GM18502 (cell line): Measurements from ENCODE around the gene ZNF14.
"Not testable (repeated sequence)": the region's sequence is repeated elsewhere in the genome, so short reads cannot be mapped to it uniquely, and the experiment has no call there.

Experiments
- ATAC-seq: cut with Tn5 transposase; IDR thresholded peaks from one replicate; pipeline ENCODE4 v1.9.1; 2021; ENCODE audit warnings: mild to moderate bottlenecking; ENCODE audit not compliant: unreplicated experiment, poor library complexity

ZNF14 gene

DNA sequence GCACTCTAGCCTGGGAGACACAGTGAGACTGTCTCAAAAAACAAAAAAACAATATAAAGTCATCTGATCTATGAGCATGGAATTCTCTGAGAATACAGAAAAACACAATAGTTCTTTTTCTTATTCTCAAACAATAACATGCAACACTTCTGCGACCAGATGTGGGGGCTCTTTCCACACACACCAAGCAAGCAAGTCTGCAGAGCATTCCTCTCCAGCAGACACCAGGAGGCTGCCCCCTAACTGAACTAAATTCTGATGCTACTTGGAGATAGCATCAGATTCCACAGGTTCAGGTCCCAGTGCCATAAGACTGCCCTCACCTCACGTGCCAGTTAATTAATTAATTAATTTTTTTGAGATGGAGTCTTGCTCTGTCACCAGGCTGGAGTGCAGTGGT, 36.5 kb downstream of the ZNF14 start:
- ATAC-seq: no peak

GRCh38 chr19:19691683-19692082, 41.2 kb downstream of the ZNF14 start:
- no peak for ATAC-seq

GRCh38 chr19:19689023-19689422, 43.9 kb downstream of the ZNF14 start:
- not testable (repeated sequence) for ATAC-seq

DNA sequence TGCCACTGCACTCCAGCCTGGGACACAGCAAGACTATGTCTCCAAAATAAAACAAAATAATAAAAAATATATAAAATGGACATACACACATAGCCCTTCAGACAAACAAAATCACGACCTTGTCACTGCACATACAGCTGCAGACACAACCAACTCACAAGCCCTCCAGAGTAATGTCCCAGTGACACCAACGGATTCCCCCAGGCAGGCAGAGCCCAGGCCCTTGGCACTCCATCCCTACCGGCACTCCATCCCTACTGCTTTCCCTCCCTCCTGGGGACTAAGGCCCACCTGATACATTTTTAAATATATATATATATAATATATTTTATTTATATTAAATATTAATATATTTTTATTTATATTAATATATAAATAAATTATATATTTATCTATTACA, 45.8 kb downstream of the ZNF14 start:
- ATAC-seq: no peak

- ATAC-seq: no peak
Measured at GRCh38 chr19:19686580-19686979, 46.3 kb downstream of the ZNF14 start.

- ATAC-seq: not testable (repeated sequence)
Measured at GRCh38 chr19:19686119-19686518, 46.8 kb downstream of the ZNF14 start.

DNA sequence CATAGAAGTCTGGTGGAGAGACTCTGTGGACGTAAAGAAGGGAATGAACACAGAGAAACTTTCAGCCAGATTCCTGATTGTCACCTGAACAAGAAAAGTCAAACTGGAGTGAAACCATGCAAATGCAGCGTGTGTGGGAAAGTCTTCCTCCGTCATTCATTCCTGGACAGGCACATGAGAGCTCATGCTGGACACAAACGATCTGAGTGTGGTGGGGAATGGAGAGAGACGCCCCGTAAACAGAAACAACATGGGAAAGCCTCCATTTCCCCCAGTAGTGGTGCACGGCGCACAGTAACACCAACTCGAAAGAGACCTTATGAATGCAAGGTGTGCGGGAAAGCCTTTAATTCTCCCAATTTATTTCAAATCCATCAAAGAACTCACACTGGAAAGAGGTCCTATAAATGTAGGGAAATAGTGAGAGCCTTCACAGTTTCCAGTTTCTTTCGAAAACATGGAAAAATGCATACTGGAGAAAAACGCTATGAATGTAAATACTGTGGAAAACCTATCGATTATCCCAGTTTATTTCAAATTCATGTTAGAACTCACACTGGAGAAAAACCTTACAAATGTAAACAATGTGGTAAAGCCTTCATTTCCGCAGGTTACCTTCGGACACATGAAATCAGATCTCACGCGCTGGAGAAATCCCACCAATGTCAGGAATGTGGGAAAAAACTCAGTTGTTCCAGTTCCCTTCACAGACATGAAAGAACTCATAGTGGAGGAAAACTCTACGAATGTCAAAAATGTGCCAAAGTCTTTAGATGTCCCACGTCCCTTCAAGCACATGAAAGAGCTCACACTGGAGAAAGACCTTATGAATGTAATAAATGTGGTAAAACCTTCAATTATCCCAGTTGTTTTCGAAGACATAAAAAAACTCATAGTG, 53.5 kb downstream of the ZNF14 start:
- no peak for ATAC-seq

DNA sequence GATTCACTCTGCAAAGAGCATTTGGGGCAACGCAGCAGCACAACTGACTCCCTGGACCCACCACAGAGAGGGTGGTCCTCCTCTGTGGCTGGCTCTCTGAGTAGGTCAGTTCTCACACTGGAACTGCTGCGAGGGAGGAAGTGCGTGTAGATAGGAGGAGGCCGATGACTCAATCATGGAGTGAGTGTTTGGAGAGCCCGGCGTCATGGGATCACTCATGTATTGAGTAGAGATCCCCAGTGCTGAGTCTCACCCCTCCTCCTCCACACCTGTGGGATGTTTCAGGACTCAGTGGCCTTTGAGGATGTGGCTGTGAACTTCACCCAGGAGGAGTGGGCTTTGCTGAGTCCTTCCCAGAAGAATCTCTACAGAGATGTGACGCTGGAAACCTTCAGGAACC, 55.3 kb downstream of the ZNF14 start:
- no peak for ATAC-seq

DNA sequence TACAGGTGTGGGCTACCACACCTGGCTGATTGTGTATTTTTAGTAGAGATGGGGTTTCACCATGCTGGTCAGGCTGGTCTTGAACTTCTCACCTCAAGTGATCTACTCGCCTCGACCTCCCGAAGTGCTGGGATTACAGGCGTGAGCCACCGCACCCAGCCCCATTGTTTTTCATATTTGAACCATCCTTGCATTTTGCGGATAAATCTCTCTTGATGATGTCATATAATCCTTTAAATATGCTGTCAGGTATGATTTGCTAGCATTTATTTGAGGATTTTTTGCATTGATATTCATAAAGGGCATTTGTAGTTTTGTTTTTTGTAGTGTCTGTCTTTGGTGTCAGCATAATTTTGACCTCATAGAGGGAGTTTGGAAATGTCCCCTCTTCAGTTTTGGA, 58.6 kb downstream of the ZNF14 start:
- no peak for ATAC-seq

DNA sequence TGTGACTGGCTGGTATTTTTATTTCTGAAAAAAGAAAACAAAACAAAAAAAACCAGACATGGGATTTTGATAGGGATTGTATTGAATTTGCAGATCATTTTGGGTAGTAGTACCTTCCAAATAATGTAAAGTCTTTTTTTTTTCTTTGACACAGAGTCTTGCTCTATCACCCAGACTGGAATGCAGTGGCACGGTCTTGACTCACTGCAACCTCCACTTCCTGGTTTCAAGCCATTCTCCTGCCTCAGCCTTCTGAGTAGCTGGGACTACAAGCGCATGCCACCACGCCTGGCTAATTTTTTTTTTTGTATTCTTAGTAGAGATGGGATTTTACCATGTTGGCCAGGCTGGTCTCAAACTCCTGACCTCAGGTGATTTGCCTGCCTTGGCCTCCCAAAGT, 60.1 kb downstream of the ZNF14 start:
- no peak for ATAC-seq

DNA sequence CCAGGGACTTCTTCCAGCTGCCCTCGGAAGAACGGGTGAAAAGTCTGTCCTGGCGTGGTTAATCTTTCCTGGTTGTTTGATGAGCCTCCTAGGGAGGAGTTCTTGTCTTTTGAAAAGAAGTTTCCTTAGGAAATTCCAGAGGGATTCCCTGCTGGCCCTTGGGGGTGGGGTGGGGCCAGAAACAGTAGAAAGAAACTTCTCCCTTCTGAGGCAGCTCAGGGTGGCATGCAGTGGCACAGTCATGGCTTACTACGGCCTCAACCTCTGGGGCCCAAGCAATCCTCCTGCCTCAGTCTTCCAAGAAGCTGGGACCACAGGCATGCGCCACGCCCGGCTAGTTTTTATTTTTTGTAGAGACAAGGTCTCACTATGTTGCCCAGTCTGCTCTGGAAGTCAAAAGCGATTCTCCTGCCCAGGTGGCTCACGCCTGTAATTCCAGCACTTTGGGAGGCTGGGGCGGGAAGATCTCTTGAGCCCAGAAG, 62.8 kb downstream of the ZNF14 start:
- no peak for ATAC-seq

GRCh38 chr19:19668230-19669012, 64.5 kb downstream of the ZNF14 start, which contains the start of gene ZNF101:
ZNF101 (plus strand) TSS chr19:19668839; CDS start chr19:19668964, 125 bp downstream.
- peak; percentile 70 for ATAC-seq

GRCh38 chr19:19665420-19665948, 67.4 kb downstream of the ZNF14 start:
- not testable (repeated sequence) for ATAC-seq

DNA sequence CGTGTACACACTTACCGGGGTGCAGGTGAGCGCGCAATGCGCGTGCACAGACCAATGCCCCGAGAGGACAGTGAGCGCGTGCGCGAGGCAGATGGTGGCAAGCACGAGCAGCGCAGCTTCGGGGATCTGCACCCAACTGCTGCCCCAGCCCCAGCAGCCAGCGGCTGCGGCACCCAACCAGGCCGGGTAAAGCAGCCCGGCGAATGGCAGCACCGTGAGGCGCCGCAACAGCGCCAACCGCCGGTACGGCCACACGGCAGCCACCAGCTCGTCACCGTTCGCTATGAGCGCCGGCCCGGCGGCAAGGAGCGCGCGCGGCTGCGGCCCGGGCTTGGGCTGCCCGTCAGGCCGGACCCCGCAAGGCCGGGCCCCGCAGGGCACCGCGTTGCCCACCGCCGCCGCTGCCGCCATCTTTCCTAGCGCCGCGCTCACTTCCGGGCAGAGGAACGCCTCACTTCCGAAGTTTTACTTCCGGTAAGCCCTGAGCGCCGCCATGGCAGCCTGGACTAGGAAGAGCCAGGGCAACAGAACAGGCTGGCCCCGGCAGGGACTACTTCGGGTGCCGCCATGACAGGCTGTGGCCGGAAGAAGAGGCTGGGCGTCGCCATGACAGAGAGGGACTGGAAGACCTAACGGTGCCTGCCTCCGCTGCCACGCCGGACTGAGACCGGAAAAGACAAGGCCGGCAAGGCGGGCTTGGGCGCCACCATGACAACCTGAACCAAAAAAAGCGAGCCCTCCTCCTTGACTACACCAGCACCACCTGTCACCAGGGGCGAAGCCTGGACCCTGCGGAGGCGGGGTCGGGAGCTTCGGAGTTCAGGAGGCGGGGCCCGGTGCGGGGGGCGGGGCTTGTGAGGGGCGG, 69.4 kb downstream of the ZNF14 start, which contains the start of gene ATP13A1:
Gene ATP13A1, minus strand, starts transcription at position 421 of the 865 bp plus-strand sequence. Its CDS starts 10 bp downstream, at position 411.
- peak; percentile 76 for ATAC-seq

DNA sequence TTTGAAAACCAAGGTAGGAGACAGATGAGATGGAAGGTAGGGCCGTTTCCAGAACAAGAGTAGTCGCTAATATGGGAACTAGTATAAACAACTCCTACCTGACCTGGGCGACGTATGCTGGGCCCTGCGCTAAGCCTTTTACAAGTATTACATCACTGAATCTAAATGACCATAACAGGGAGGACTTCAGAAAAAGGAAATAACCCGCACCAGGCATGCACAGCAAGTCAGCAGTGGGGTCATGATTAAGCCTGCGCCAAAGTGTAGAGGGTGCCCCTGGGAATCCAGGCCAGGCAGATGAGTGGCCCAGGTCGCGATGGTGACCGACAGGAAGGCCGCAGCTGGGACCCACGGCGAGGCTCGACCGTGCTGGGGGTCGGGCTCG, 70.0 kb downstream of the ZNF14 start:
- no peak for ATAC-seq

DNA sequence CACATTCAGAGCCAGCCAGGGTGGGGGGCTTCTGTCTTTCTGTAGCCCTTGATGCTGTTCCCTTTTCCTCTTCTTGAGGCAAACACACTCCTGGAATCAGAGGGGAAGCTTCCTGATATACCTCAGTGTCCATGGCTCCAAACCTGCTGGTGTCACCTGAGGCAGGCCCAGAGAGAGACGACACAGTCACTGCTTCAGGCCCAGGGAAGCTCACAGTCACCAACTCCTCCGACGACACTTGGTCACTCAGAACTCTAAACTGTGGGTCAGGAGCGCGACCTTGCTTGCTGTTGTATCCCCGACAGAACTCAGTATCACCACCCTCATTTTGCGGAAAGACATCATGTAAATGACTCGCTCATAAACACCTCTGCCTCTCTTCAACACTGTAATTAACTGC, 70.6 kb downstream of the ZNF14 start:
- ATAC-seq: no peak

- ATAC-seq: peak; percentile 45
Measured at GRCh38 chr19:19661675-19662251, 71.1 kb downstream of the ZNF14 start.

GRCh38 chr19:19661141-19661674, 71.7 kb downstream of the ZNF14 start:
- no peak for ATAC-seq
